Muscle layer of duodenum (tissue), 2 donors: Measurements from ENCODE around the gene CDC20B.
A peak's percentile ranks its signal among the peaks of the same experiment; 100 is the strongest.

Source experiments
- H3K27ac ChIP-seq: one replicate; pipeline ENCODE4 v1.7.0; 2013; ENCODE audit warnings: mild to moderate bottlenecking, low read length
- H3K27me3 ChIP-seq: one replicate; pipeline ENCODE4 v1.7.0; 2013; ENCODE audit warnings: low read depth, mild to moderate bottlenecking, control low read depth, low read length
- H3K36me3 ChIP-seq, 2 donors: one replicate each; pipeline ENCODE4 v1.7.0; 2013; ENCODE audit warnings: low read length in 2 of 2, control low read depth in 1 of 2, mild to moderate bottlenecking in 1 of 2; ENCODE audit not compliant: insufficient read depth in 2 of 2, control insufficient read depth in 1 of 2
- H3K4me1 ChIP-seq, 2 donors: one replicate each; pipeline ENCODE4 v1.7.0; 2013; ENCODE audit warnings: low read length in 2 of 2, mild to moderate bottlenecking in 2 of 2, control low read depth in 1 of 2, moderate library complexity in 1 of 2; ENCODE audit not compliant: insufficient read depth in 2 of 2, control insufficient read depth in 1 of 2
- H3K4me3 ChIP-seq, 2 donors: one replicate each; pipeline ENCODE4 v1.7.0; 2013; ENCODE audit warnings: low read length in 2 of 2, low read depth in 1 of 2, mild to moderate bottlenecking in 1 of 2
- H3K9me3 ChIP-seq, 2 donors: one replicate each; pipeline ENCODE4 v1.7.0; 2013; ENCODE audit warnings: low read length in 2 of 2, control low read depth in 1 of 2, mild to moderate bottlenecking in 1 of 2; ENCODE audit not compliant: control insufficient read depth in 1 of 2
- donor health status: healthy.

Gene CDC20B

DNA sequence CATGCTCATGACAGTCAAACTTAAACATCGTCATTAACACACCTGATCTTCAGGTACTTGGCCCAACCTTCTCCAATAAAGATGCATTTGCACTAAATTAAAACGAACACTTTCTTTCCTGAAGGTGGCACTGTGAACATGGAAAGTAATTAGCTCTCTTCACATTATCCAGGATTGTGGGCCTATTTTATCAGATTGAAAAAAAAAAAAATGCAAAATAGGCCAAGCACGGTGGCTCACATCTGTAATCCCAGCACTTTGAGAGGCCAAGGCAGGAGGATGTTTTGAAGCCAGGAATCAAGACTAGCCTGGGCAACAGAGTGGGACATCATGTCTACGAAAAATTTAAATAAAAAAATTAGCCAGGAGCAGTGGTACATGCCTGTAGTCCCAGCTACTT is 14.4 kb upstream of the CDC20B start:
- no peaks in the 10 kb centered on the region for H3K36me3 ChIP-seq
- H3K27me3 ChIP-seq = peaks cover 22% of the 10 kb centered on the region
- no peaks in the 10 kb centered on the region for H3K4me1 ChIP-seq
- no peaks in the 10 kb centered on the region for H3K9me3 ChIP-seq
- H3K27ac ChIP-seq = no peak overlapping the region
- H3K4me3 ChIP-seq = no peak overlapping the region

DNA sequence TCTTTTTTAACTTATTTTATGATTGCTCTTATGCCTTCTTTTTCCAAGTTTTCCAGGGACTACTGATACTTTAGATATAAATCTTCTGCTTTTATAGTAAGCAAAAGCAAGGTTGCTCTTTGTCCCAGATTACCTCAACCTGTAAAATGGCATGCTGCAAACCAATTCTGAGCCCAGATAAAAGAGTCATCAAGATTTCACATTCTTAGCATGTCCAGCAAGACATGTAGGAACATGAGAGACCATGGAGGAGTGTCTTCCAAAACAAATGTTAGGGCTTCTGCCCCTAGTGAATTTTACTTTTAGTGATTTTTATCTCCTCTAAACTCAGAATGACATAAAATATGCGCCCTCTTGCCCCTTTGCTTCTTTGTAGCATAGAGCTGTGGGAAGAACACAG is 7.0 kb upstream of the CDC20B start:
- H3K36me3 ChIP-seq = no peaks in the 10 kb centered on the region
- peaks cover 0 to 12% of the 10 kb centered on the region in 2 donors for H3K4me1 ChIP-seq
- H3K27me3 ChIP-seq = peaks cover 25% of the 10 kb centered on the region
- H3K27ac ChIP-seq = no peak overlapping the region
- no peaks in the 10 kb centered on the region for H3K9me3 ChIP-seq
- no peak overlapping the region for H3K4me3 ChIP-seq

DNA sequence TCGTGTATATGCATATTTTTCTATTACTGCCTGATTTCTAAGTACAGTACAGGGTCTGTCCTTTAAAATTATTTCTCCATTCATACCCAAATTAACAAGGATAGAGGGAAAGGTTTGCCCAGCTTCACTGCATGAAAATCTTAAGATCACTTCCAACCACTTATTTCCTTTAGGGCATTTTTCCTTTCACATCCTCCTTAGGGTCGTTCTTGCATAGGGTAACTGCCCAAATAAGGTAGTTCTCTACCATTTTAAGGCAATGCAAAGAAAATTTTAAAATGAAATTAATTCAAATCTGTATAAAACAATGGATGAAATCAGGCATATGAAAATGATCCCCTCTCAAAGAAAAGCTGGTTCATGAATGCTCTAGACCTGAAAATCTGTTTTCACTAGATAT is 4.1 kb upstream of the CDC20B start:
- H3K9me3 ChIP-seq = no peaks in the 10 kb centered on the region
- H3K27me3 ChIP-seq = peaks cover 36% of the 10 kb centered on the region
- H3K27ac ChIP-seq = no peak overlapping the region
- H3K4me3 ChIP-seq = no peak overlapping the region
- peaks cover 3 to 28% of the 10 kb centered on the region in 2 donors for H3K4me1 ChIP-seq
- H3K36me3 ChIP-seq = no peaks in the 10 kb centered on the region

- no peaks in the 10 kb centered on the region for H3K36me3 ChIP-seq
- no peak overlapping the region for H3K27ac ChIP-seq
- H3K4me3 ChIP-seq = peak overlapping the region; percentile 8 to 61
- H3K9me3 ChIP-seq = no peaks in the 10 kb centered on the region
- H3K4me1 ChIP-seq = peaks cover 3 to 28% of the 10 kb centered on the region in 2 donors
- peaks cover 36% of the 10 kb centered on the region for H3K27me3 ChIP-seq
These were observed 3.3 kb upstream of the CDC20B start for GRCh38 chr5:55176176-55176818.

DNA sequence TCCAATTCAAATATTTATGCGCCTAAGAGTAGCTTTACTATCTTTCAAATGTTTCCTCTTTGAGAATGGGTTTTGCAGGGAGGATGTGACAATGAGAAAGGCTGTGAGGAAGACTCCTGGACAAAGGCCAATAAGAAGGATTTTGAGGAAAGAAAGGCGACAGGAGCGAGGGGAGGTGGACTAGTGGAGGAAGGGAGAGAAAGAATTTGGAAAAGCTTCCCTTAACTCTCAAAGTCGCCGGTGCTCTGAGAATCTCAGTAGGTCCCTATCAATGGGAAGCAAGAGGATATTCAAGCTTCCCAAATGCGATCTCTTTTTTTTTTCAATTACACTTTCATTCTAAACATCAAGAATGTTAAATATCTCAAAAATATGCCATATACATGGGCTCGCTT is 2.8 kb upstream of the CDC20B start:
- Histone ChIP-seq H3K4me3 (peak overlapping the region; percentile 8 to 61), H3K27me3 (peaks cover 37% of the 10 kb centered on the region), H3K36me3 (no peaks in the 10 kb centered on the region), H3K27ac (no peak overlapping the region), H3K9me3 (no peaks in the 10 kb centered on the region), H3K4me1 (peaks cover 3 to 28% of the 10 kb centered on the region in 2 donors)

- peaks cover 3 to 28% of the 10 kb centered on the region in 2 donors for H3K4me1 ChIP-seq
- peaks cover 42% of the 10 kb centered on the region for H3K27me3 ChIP-seq
- no peak overlapping the region for H3K27ac ChIP-seq
- H3K9me3 ChIP-seq = no peaks in the 10 kb centered on the region
- H3K4me3 ChIP-seq = peak overlapping the region; percentile 61 to 74
- H3K36me3 ChIP-seq = no peaks in the 10 kb centered on the region
These were observed 782 bp upstream of the CDC20B start for GRCh38 chr5:55173687-55174230.

DNA sequence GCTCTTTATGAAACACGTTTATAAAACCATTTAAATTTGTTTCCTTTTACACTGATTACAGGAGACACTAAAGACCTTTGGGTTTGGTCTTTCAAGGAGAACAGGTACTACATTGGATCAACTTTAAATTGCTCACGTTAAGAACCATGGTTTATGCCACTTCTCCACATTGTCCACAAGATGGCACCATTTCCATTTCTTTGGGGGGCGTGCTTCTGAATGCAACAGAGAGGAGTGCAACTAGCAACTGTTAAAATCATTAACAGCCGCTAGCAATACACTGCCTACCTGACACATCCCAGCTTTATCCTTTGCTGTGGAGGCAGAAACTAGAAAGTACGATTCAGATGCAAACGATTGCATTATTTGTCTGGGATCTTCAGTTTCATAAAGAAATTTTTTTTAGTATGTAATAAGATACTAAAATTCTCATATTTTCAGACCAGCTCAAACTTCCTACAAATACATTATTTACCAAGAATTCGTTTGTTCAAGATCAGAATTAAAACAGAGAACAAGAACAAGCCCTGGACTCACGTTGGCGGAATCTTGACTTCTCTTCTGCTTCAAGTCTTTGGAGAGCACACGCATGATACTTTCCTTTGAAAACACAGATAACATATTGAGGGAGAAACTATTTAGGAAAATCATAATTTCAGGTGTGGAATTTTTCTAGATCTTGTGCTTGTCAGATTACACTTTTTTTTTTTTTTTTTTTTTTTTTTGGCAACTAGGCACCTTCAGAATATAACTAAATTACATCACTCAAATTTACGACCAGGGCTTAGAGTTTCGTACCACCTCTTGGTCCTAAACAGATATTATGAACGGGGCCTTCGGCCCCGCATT is 702 bp downstream of the CDC20B start:
- Histone ChIP-seq H3K4me3 (peak overlapping the region; percentile 52 to 61), H3K9me3 (no peaks in the 10 kb centered on the region), H3K36me3 (no peaks in the 10 kb centered on the region), H3K4me1 (peaks cover 3 to 28% of the 10 kb centered on the region in 2 donors), H3K27ac (no peak overlapping the region), H3K27me3 (peaks cover 42% of the 10 kb centered on the region)

DNA sequence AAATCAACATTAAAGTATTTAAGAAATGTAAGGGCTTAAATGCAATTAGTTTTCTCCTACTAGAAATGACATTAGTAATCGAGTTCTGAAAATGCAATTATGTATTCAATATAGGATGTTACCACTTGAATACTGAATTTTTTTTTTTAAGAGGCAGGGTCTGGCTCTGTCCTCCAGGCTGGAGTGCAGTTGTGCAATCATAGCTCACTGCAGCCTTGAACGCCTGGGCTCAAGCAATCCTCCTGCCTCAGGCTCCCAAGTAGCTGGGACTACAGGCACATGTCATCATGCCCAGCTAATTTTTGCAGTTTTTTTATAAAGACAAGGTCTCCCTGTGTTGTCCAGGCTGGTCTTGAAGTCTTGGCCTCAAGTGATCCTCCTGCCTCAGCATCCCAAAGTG is 1.5 kb downstream of the CDC20B start:
- no peak overlapping the region for H3K4me3 ChIP-seq
- peaks cover 3 to 26% of the 10 kb centered on the region in 2 donors for H3K4me1 ChIP-seq
- H3K27me3 ChIP-seq = peaks cover 35% of the 10 kb centered on the region
- no peaks in the 10 kb centered on the region for H3K9me3 ChIP-seq
- H3K27ac ChIP-seq = no peak overlapping the region
- H3K36me3 ChIP-seq = no peaks in the 10 kb centered on the region

GRCh38 chr5:55162666-55163065 is 10.3 kb downstream of the CDC20B start:
- H3K4me3 ChIP-seq = no peak overlapping the region
- no peaks in the 10 kb centered on the region for H3K27me3 ChIP-seq
- H3K27ac ChIP-seq = no peak overlapping the region
- H3K9me3 ChIP-seq = no peaks in the 10 kb centered on the region
- H3K36me3 ChIP-seq = peaks cover 0 to 7% of the 10 kb centered on the region in 2 donors
- H3K4me1 ChIP-seq = peaks cover 0 to 5% of the 10 kb centered on the region in 2 donors

DNA sequence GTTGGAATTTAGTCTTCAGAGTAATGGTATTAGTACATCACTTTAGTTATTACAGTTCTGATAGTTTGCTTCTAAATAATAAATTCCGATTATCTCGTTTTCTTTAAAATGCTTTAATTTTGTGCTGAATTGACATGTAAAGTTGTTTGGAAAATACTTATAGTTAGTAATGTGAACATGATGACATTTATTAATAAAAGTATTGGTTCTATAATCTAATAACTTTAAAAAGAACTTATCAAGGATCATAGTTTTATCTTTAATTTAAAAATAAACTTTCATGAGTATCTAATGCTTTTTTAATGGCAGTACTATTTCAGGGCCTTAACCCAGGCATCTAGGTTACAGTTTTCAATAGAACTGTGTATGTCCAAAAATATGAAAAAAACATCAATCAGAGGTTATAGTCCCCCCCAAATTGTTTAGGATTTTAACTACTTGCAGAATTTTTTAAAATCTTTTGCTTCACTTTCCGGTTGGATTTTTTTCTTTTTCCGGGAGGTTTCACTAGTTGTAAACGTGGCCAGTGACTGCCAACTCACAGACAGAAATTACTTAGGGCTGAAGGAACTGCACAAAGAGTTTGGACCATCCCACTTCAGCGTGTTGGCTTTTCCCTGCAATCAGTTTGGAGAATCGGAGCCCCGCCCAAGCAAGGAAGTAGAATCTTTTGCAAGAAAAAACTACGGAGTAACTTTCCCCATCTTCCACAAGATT is 12.3 kb downstream of the CDC20B start:
- H3K27ac ChIP-seq = peak overlapping the region; percentile 74
- H3K9me3 ChIP-seq = no peaks in the 10 kb centered on the region

More for the DNA sequence above, 12.3 kb downstream of the CDC20B start:
- H3K4me3 ChIP-seq = peak overlapping the region; percentile 58 to 68
- H3K36me3 ChIP-seq = peaks cover 0 to 7% of the 10 kb centered on the region in 2 donors
- no peaks in the 10 kb centered on the region for H3K27me3 ChIP-seq
- peaks cover 0 to 5% of the 10 kb centered on the region in 2 donors for H3K4me1 ChIP-seq
